ENCODE measurements around the gene IGSF21. TPM values are rescaled to one million over a fixed set of nuclear protein-coding genes. Genes with fewer than 3 reads are reported as not detected.

Gene IGSF21
- total and polyA plus RNA-seq, 4 donors = 0.31 to 1.5 (median 0.88) TPM

DNA sequence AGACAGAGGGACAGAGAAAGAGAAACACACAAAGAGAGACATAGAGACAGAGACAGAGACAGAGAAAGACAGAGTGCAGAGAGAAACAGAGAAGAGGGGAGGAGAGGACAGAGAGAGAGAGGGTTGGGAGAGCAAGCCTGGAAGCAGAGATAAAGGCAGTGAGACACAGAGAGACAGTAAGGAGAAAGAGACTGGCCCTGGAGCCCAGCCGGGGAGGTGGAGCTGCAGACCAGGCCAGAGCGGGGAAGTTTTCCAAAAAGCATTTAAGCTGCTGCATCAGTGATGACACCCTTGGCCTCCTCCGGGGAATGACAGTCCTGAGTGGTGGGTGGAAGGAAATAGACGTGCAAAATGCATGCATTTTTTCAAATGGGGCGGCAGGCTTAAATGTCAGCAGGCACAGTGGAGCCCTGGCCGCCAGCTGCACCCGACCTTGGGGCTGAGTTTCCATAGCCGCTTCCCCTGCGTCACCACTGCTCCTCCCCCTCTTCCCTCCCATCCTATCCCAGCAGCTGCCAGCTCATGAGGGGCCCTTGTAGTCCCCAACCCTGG is 277.7 kb downstream of the IGSF21 start:
- Histone ChIP-seq H3K9me3 (ENCODE audit: control insufficient read depth in 4 of 4, low read length in 3 of 4) (no peaks in the 10 kb centered on the region), H3K4me1 (ENCODE audit: control insufficient read depth in 4 of 4, insufficient read depth in 4 of 4, low read length in 3 of 4) (no peaks in the 10 kb centered on the region), H3K27me3 (ENCODE audit: control insufficient read depth in 4 of 4, insufficient read depth in 4 of 4, low read length in 3 of 4) (no peaks in the 10 kb centered on the region), H3K36me3 (ENCODE audit: control insufficient read depth in 4 of 4, insufficient read depth in 3 of 4, low read depth in 1 of 4, low read length in 3 of 4) (no peaks in the 10 kb centered on the region), H3K27ac (ENCODE audit: low read depth in 1 of 2, low read length in 2 of 2) (no peak overlapping the region), H3K9ac (ENCODE audit: low read depth in 1 of 2, low read length in 2 of 2) (no peak overlapping the region), H3K4me3 (ENCODE audit: low read depth in 1 of 3, low read length in 3 of 3) (no peak overlapping the region)
- TF ChIP-seq SP1 (IDR thresholded peaks at IDR 0.05) = no peak
- no peak for DNase-seq (ENCODE audit: low spot score)
- WGBS = 45% methylated on average over 9 of the region's 9 CpGs

DNA sequence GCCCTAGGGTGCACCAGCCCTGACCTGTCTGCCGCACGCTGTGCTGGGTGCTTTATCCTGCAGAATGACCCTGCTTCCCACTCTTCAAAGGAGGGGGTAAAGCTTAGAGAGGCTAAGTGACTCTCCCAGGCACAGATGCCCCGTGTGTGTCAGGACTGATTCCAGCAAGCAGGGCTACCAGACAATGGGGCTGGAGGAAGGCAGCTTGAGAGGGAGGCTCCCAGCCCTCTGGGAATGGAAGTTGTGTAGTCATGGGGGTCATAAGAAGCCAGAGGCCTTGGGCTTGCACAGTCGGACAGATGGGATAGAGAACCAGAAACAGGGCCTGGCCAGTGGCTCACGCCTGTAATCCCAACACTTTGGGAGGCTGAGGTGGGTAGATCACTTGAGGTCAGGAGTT is 279.0 kb downstream of the IGSF21 start:
- Histone ChIP-seq H3K36me3 (ENCODE audit: control insufficient read depth in 4 of 4, insufficient read depth in 3 of 4, low read depth in 1 of 4, low read length in 3 of 4) (no peaks in the 10 kb centered on the region), H3K4me1 (ENCODE audit: control insufficient read depth in 4 of 4, insufficient read depth in 4 of 4, low read length in 3 of 4) (no peaks in the 10 kb centered on the region), H3K4me3 (ENCODE audit: low read depth in 1 of 3, low read length in 3 of 3) (no peak overlapping the region), H3K27ac (ENCODE audit: low read depth in 1 of 2, low read length in 2 of 2) (no peak overlapping the region), H3K9ac (ENCODE audit: low read depth in 1 of 2, low read length in 2 of 2) (no peak overlapping the region), H3K27me3 (ENCODE audit: control insufficient read depth in 4 of 4, insufficient read depth in 4 of 4, low read length in 3 of 4) (no peaks in the 10 kb centered on the region), H3K9me3 (ENCODE audit: control insufficient read depth in 4 of 4, low read length in 3 of 4) (no peaks in the 10 kb centered on the region)
- DNase-seq (ENCODE audit: low spot score) = no peak
- TF ChIP-seq, protein P1, sequence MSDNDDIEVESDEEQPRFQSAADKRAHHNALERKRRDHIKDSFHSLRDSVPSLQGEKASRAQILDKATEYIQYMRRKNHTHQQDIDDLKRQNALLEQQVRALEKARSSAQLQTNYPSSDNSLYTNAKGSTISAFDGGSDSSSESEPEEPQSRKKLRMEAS (IDR thresholded peaks at IDR 0.05) = no peak
- TF ChIP-seq YY1 (IDR thresholded peaks at IDR 0.05) = no peak
- TF ChIP-seq HNF4G (IDR thresholded peaks at IDR 0.05) = no peak
- WGBS = 85% methylated on average over 5 of the region's 5 CpGs

DNA sequence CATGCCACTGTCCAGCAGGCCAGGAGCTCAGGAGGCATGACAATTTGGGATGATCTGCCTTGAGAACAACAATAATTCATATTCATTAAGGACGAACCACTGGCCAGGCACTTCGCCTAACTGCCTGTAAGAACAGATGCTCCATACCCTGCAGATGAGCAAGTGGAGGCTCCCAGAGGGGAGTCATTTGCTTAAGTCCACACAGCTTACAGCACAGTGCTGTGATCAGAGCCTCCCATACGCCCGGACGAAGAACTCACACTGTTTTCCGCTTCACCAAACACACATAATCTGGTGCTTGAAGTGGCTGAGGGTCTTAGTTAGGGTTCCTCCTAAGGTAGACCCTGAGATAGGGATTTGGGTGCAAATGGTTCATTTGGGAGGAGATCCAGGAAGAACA is 279.7 kb downstream of the IGSF21 start:
- H3K9ac ChIP-seq (ENCODE audit: low read depth in 1 of 2, low read length in 2 of 2) = no peak overlapping the region
- TF ChIP-seq JUND (IDR thresholded peaks at IDR 0.05) = no peak
- TF ChIP-seq RAD21 (IDR thresholded peaks at IDR 0.05) = no peak
- TF ChIP-seq, protein P2, sequence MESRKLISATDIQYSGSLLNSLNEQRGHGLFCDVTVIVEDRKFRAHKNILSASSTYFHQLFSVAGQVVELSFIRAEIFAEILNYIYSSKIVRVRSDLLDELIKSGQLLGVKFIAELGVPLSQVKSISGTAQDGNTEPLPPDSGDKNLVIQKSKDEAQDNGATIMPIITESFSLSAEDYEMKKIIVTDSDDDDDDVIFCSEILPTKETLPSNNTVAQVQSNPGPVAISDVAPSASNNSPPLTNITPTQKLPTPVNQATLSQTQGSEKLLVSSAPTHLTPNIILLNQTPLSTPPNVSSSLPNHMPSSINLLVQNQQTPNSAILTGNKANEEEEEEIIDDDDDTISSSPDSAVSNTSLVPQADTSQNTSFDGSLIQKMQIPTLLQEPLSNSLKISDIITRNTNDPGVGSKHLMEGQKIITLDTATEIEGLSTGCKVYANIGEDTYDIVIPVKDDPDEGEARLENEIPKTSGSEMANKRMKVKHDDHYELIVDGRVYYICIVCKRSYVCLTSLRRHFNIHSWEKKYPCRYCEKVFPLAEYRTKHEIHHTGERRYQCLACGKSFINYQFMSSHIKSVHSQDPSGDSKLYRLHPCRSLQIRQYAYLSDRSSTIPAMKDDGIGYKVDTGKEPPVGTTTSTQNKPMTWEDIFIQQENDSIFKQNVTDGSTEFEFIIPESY (IDR thresholded peaks at IDR 0.05) = no peak
- TF ChIP-seq SP1 (IDR thresholded peaks at IDR 0.05) = no peak
- no peak for TF ChIP-seq FOXA1 (IDR thresholded peaks at IDR 0.05)
- TF ChIP-seq YY1 (IDR thresholded peaks at IDR 0.05) = no peak
- TF ChIP-seq HNF4A (conservative IDR thresholded peaks at IDR 0.05) = no peak
- TF ChIP-seq, protein P3, sequence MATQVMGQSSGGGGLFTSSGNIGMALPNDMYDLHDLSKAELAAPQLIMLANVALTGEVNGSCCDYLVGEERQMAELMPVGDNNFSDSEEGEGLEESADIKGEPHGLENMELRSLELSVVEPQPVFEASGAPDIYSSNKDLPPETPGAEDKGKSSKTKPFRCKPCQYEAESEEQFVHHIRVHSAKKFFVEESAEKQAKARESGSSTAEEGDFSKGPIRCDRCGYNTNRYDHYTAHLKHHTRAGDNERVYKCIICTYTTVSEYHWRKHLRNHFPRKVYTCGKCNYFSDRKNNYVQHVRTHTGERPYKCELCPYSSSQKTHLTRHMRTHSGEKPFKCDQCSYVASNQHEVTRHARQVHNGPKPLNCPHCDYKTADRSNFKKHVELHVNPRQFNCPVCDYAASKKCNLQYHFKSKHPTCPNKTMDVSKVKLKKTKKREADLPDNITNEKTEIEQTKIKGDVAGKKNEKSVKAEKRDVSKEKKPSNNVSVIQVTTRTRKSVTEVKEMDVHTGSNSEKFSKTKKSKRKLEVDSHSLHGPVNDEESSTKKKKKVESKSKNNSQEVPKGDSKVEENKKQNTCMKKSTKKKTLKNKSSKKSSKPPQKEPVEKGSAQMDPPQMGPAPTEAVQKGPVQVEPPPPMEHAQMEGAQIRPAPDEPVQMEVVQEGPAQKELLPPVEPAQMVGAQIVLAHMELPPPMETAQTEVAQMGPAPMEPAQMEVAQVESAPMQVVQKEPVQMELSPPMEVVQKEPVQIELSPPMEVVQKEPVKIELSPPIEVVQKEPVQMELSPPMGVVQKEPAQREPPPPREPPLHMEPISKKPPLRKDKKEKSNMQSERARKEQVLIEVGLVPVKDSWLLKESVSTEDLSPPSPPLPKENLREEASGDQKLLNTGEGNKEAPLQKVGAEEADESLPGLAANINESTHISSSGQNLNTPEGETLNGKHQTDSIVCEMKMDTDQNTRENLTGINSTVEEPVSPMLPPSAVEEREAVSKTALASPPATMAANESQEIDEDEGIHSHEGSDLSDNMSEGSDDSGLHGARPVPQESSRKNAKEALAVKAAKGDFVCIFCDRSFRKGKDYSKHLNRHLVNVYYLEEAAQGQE (IDR thresholded peaks at IDR 0.05) = no peak
- TF ChIP-seq NR2F2 (IDR thresholded peaks at IDR 0.05) = no peak
- H3K4me1 ChIP-seq (ENCODE audit: control insufficient read depth in 4 of 4, insufficient read depth in 4 of 4, low read length in 3 of 4) = no peaks in the 10 kb centered on the region
- H3K27me3 ChIP-seq (ENCODE audit: control insufficient read depth in 4 of 4, insufficient read depth in 4 of 4, low read length in 3 of 4) = no peaks in the 10 kb centered on the region
- no peak overlapping the region for H3K4me3 ChIP-seq (ENCODE audit: low read depth in 1 of 3, low read length in 3 of 3)
- DNase-seq (ENCODE audit: low spot score) = no peak
- no peaks in the 10 kb centered on the region for H3K36me3 ChIP-seq (ENCODE audit: control insufficient read depth in 4 of 4, insufficient read depth in 3 of 4, low read depth in 1 of 4, low read length in 3 of 4)
- no peaks in the 10 kb centered on the region for H3K9me3 ChIP-seq (ENCODE audit: control insufficient read depth in 4 of 4, low read length in 3 of 4)
- no peak overlapping the region for H3K27ac ChIP-seq (ENCODE audit: low read depth in 1 of 2, low read length in 2 of 2)
- 88% methylated on average over 6 of the region's 6 CpGs for WGBS

All from liver (tissue), 9 donors.